ENCODE results near the gene CACNA1C. TPM values are rescaled to one million over a fixed set of nuclear protein-coding genes. Genes with fewer than 3 reads are reported as not detected.

Gene CACNA1C
- total and polyA plus RNA-seq, 4 donors = 14.8 to 22.2 (median 18.3) TPM

- Histone ChIP-seq H3K4me3 (ENCODE audit: low read depth, low read length) (no peak overlapping the region), H3K9me3 (ENCODE audit: control insufficient read depth, insufficient read depth, low read length) (peaks cover 2% of the 10 kb centered on the region), H3K27me3 (ENCODE audit: control insufficient read depth, insufficient read depth, low read length) (peaks cover 7% of the 10 kb centered on the region), H3K36me3 (ENCODE audit: control insufficient read depth, insufficient read depth, low read length) (peaks cover 4% of the 10 kb centered on the region), H3K27ac (ENCODE audit: low read depth, low read length) (no peak overlapping the region), H3K4me1 (ENCODE audit: control insufficient read depth, insufficient read depth, low read length) (peaks cover 4% of the 10 kb centered on the region)
- no CpG with 5 or more reads among the region's 2 CpGs for WGBS (ENCODE audit: insufficient coverage)
- DNase-seq (ENCODE audit: low read depth in 4 of 6, low spot score in 6 of 6) = no peak
Measured at GRCh38 chr12:2696136-2696535, 643.3 kb downstream of the CACNA1C start.

- DNase-seq (ENCODE audit: low read depth in 4 of 6, low spot score in 6 of 6) = no peak
- 88% methylated on average over 3 of the region's 10 CpGs for WGBS (ENCODE audit: insufficient coverage)
- H3K4me1 ChIP-seq (ENCODE audit: control insufficient read depth, insufficient read depth, low read length) = no peaks in the 10 kb centered on the region
- H3K36me3 ChIP-seq (ENCODE audit: control insufficient read depth, insufficient read depth, low read length) = no peaks in the 10 kb centered on the region
- no peak overlapping the region for H3K27ac ChIP-seq (ENCODE audit: low read depth, low read length)
- peaks cover 5% of the 10 kb centered on the region for H3K27me3 ChIP-seq (ENCODE audit: control insufficient read depth, insufficient read depth, low read length)
- H3K4me3 ChIP-seq (ENCODE audit: low read depth, low read length) = no peak overlapping the region
- H3K9me3 ChIP-seq (ENCODE audit: control insufficient read depth, insufficient read depth, low read length) = peaks cover 2% of the 10 kb centered on the region
Measured at GRCh38 chr12:2697057-2697800, 644.4 kb downstream of the CACNA1C start.

GRCh38 chr12:2698566-2698965 is 645.8 kb downstream of the CACNA1C start:
- Histone ChIP-seq H3K9me3 (ENCODE audit: control insufficient read depth, insufficient read depth, low read length) (peaks cover 2% of the 10 kb centered on the region), H3K4me1 (ENCODE audit: control insufficient read depth, insufficient read depth, low read length) (no peaks in the 10 kb centered on the region), H3K4me3 (ENCODE audit: low read depth, low read length) (no peak overlapping the region), H3K36me3 (ENCODE audit: control insufficient read depth, insufficient read depth, low read length) (no peaks in the 10 kb centered on the region), H3K27me3 (ENCODE audit: control insufficient read depth, insufficient read depth, low read length) (peaks cover 3% of the 10 kb centered on the region), H3K27ac (ENCODE audit: low read depth, low read length) (no peak overlapping the region)
- no peak for DNase-seq (ENCODE audit: low read depth in 4 of 6, low spot score in 6 of 6)
- WGBS (ENCODE audit: insufficient coverage) = 100% methylated on average over 1 of the region's 1 CpG

- Histone ChIP-seq H3K4me3 (ENCODE audit: low read depth, low read length) (no peak overlapping the region), H3K9me3 (ENCODE audit: control insufficient read depth, insufficient read depth, low read length) (peaks cover 13% of the 10 kb centered on the region), H3K36me3 (ENCODE audit: control insufficient read depth, insufficient read depth, low read length) (no peaks in the 10 kb centered on the region), H3K4me1 (ENCODE audit: control insufficient read depth, insufficient read depth, low read length) (no peaks in the 10 kb centered on the region), H3K27ac (ENCODE audit: low read depth, low read length) (no peak overlapping the region), H3K27me3 (ENCODE audit: control insufficient read depth, insufficient read depth, low read length) (no peaks in the 10 kb centered on the region)
- 60% methylated on average over 1 of the region's 1 CpG for WGBS (ENCODE audit: insufficient coverage)
- DNase-seq (ENCODE audit: low read depth in 4 of 6, low spot score in 6 of 6) = no peak
Measured at GRCh38 chr12:2710701-2711100, 657.9 kb downstream of the CACNA1C start.

- no peaks in the 10 kb centered on the region for H3K4me1 ChIP-seq (ENCODE audit: control insufficient read depth, insufficient read depth, low read length)
- H3K4me3 ChIP-seq (ENCODE audit: low read depth, low read length) = no peak overlapping the region
- no peaks in the 10 kb centered on the region for H3K9me3 ChIP-seq (ENCODE audit: control insufficient read depth, insufficient read depth, low read length)
- no peaks in the 10 kb centered on the region for H3K36me3 ChIP-seq (ENCODE audit: control insufficient read depth, insufficient read depth, low read length)
- H3K27ac ChIP-seq (ENCODE audit: low read depth, low read length) = no peak overlapping the region
- WGBS (ENCODE audit: insufficient coverage) = no CpG with 5 or more reads among the region's 2 CpGs
- no peaks in the 10 kb centered on the region for H3K27me3 ChIP-seq (ENCODE audit: control insufficient read depth, insufficient read depth, low read length)
- DNase-seq (ENCODE audit: low read depth in 4 of 6, low spot score in 6 of 6) = peak in 1 of 6 donors; percentile 39
Measured at GRCh38 chr12:2719392-2719791, 666.6 kb downstream of the CACNA1C start.

- WGBS (ENCODE audit: insufficient coverage) = 83% methylated on average over 1 of the region's 1 CpG
- DNase-seq (ENCODE audit: low read depth in 4 of 6, low spot score in 6 of 6) = no peak
- no peaks in the 10 kb centered on the region for H3K36me3 ChIP-seq (ENCODE audit: control insufficient read depth, insufficient read depth, low read length)
- no peaks in the 10 kb centered on the region for H3K9me3 ChIP-seq (ENCODE audit: control insufficient read depth, insufficient read depth, low read length)
- no peaks in the 10 kb centered on the region for H3K4me1 ChIP-seq (ENCODE audit: control insufficient read depth, insufficient read depth, low read length)
- H3K27me3 ChIP-seq (ENCODE audit: control insufficient read depth, insufficient read depth, low read length) = no peaks in the 10 kb centered on the region
- no peak overlapping the region for H3K27ac ChIP-seq (ENCODE audit: low read depth, low read length)
- H3K4me3 ChIP-seq (ENCODE audit: low read depth, low read length) = no peak overlapping the region
Measured at GRCh38 chr12:2722806-2723205, 670.0 kb downstream of the CACNA1C start.

GRCh38 chr12:2732290-2732689 is 679.5 kb downstream of the CACNA1C start:
- Histone ChIP-seq H3K27me3 (ENCODE audit: control insufficient read depth, insufficient read depth, low read length) (no peaks in the 10 kb centered on the region), H3K4me1 (ENCODE audit: control insufficient read depth, insufficient read depth, low read length) (no peaks in the 10 kb centered on the region), H3K4me3 (ENCODE audit: low read depth, low read length) (no peak overlapping the region), H3K36me3 (ENCODE audit: control insufficient read depth, insufficient read depth, low read length) (no peaks in the 10 kb centered on the region), H3K9me3 (ENCODE audit: control insufficient read depth, insufficient read depth, low read length) (no peaks in the 10 kb centered on the region), H3K27ac (ENCODE audit: low read depth, low read length) (no peak overlapping the region)
- DNase-seq (ENCODE audit: low read depth in 4 of 6, low spot score in 6 of 6) = no peak
- 81% methylated on average over 6 of the region's 6 CpGs for WGBS (ENCODE audit: insufficient coverage)

- Histone ChIP-seq H3K9me3 (ENCODE audit: control insufficient read depth, insufficient read depth, low read length) (no peaks in the 10 kb centered on the region), H3K27ac (ENCODE audit: low read depth, low read length) (no peak overlapping the region), H3K27me3 (ENCODE audit: control insufficient read depth, insufficient read depth, low read length) (no peaks in the 10 kb centered on the region), H3K4me1 (ENCODE audit: control insufficient read depth, insufficient read depth, low read length) (no peaks in the 10 kb centered on the region), H3K36me3 (ENCODE audit: control insufficient read depth, insufficient read depth, low read length) (no peaks in the 10 kb centered on the region), H3K4me3 (ENCODE audit: low read depth, low read length) (no peak overlapping the region)
- WGBS (ENCODE audit: insufficient coverage) = 78% methylated on average over 7 of the region's 13 CpGs
- no peak for DNase-seq (ENCODE audit: low read depth in 4 of 6, low spot score in 6 of 6)
Measured at GRCh38 chr12:2733493-2734355, 680.9 kb downstream of the CACNA1C start.

- no peak for DNase-seq (ENCODE audit: low read depth in 4 of 6, low spot score in 6 of 6)
- H3K4me1 ChIP-seq (ENCODE audit: control insufficient read depth, insufficient read depth, low read length) = peaks cover 7% of the 10 kb centered on the region
- no peak overlapping the region for H3K4me3 ChIP-seq (ENCODE audit: low read depth, low read length)
- no peaks in the 10 kb centered on the region for H3K36me3 ChIP-seq (ENCODE audit: control insufficient read depth, insufficient read depth, low read length)
- no peak overlapping the region for H3K27ac ChIP-seq (ENCODE audit: low read depth, low read length)
- no peaks in the 10 kb centered on the region for H3K9me3 ChIP-seq (ENCODE audit: control insufficient read depth, insufficient read depth, low read length)
- 86% methylated on average over 1 of the region's 1 CpG for WGBS (ENCODE audit: insufficient coverage)
- no peaks in the 10 kb centered on the region for H3K27me3 ChIP-seq (ENCODE audit: control insufficient read depth, insufficient read depth, low read length)
Measured at GRCh38 chr12:2735432-2735831, 682.6 kb downstream of the CACNA1C start.
